Smooth muscle cell (in vitro differentiated cells): ENCODE data around the gene MEIS1. TPM values are rescaled to one million over a fixed set of nuclear protein-coding genes. Genes with fewer than 3 reads are reported as not detected.

ENCODE experiments used
- DNase-seq: peaks from one replicate; lab custom pipeline; 2025; ENCODE audit not compliant: unreplicated experiment; lab: John Stamatoyannopoulos, UW
- H2AFZ ChIP-seq: fragments of 200-600 bp; sonication (generic); 2 replicates; pipeline ENCODE4 v1.6.0; 2016; ENCODE audit warnings: antibody characterized with exemption, low read depth, mild to moderate bottlenecking
- H3F3A ChIP-seq: fragments of 200-600 bp; sonication (generic); 2 replicates; pipeline ENCODE4 v1.6.0; 2017; ENCODE audit warnings: antibody characterized with exemption, low read depth
- H3K27ac ChIP-seq: fragments of 200-600 bp; sonication (generic); 2 replicates; pipeline ENCODE4 v1.5.1; 2016; ENCODE audit warnings: low read depth, mild to moderate bottlenecking
- H3K27me3 ChIP-seq: fragments of 200-600 bp; sonication (generic); 2 replicates; pipeline ENCODE4 v1.6.1; 2016; ENCODE audit warnings: low read depth, mild to moderate bottlenecking
- H3K36me3 ChIP-seq: fragments of 200-600 bp; sonication (generic); 2 replicates; pipeline ENCODE4 v1.5.1; 2016; ENCODE audit warnings: low read depth
- H3K4me1 ChIP-seq: fragments of 200-600 bp; sonication (generic); 2 replicates; pipeline ENCODE4 v1.5.1; 2016; ENCODE audit warnings: low read depth
- H3K4me2 ChIP-seq: fragments of 200-600 bp; sonication (generic); 2 replicates; pipeline ENCODE4 v1.6.0; 2016; ENCODE audit warnings: mild to moderate bottlenecking
- H3K4me3 ChIP-seq: fragments of 200-600 bp; sonication (generic); 2 replicates; pipeline ENCODE4 v1.5.1; 2016; ENCODE audit warnings: mild to moderate bottlenecking
- H3K79me2 ChIP-seq: fragments of 200-600 bp; sonication (generic); 2 replicates; pipeline ENCODE4 v1.6.0; 2016; ENCODE audit warnings: low read depth, mild to moderate bottlenecking
- H3K9ac ChIP-seq: fragments of 200-600 bp; sonication (generic); 2 replicates; pipeline ENCODE4 v1.6.0; 2016; ENCODE audit warnings: low read depth
- H3K9me3 ChIP-seq: fragments of 200-600 bp; sonication (generic); replicated peaks from 2 replicates; pipeline ENCODE4 v1.5.1; 2016; ENCODE audit warnings: low read depth
- H4K20me1 ChIP-seq: fragments of 200-600 bp; sonication (generic); 2 replicates; pipeline ENCODE4 v1.6.0; 2016; ENCODE audit warnings: low read depth
- CTCF ChIP-seq: fragments of 200-600 bp; sonication (generic); IDR thresholded peaks from 2 replicates; pipeline ENCODE4 v1.5.1; 2017; ENCODE audit warnings: borderline replicate concordance, mild to moderate bottlenecking, antibody characterized with exemption; ENCODE audit not compliant: insufficient read depth, poor library complexity, severe bottlenecking
- WGBS: methylation state at CpG from one replicate; pipeline ENCODE4 v1.1.7; 2016; ENCODE audit warnings: low lambda C conversion rate; 5-methylcytosine and 5-hydroxymethylcytosine counted together
- polyA plus RNA-seq: library from polyadenylated mRNA; unstranded; fragments of >200 nt; fragmentation: Nextera tagmentation; extraction: Ambion mirVana; gene quantifications from 2 replicates; pipeline ENCODE4 v1.2.1, GENCODE V29; 2016
- total RNA-seq: library from RNA; depleted of rRNA; stranded (reverse); fragments of >200 nt; gene quantifications from 2 replicates; pipeline ENCODE4 v1.2.3, GENCODE V29; 2014

The MEIS1 gene
- total and polyA plus RNA-seq, 2 experiments from 2014 or later, result 15.6 to 15.8 TPM

GRCh38 chr2:66445076-66445924 lies 10.4 kb downstream of the MEIS1 start:
- Histone ChIP-seq H3K27ac (peak overlapping the region; percentile 79), H3K36me3 (no peaks in the 10 kb centered on the region), H3F3A (no peaks in the 10 kb centered on the region), H3K27me3 (no peaks in the 10 kb centered on the region), H3K4me1 (peaks cover 53% of the 10 kb centered on the region), H2AFZ (peak overlapping the region; percentile 86), H3K79me2 (peaks cover 99% of the 10 kb centered on the region), H3K9me3 (no peaks in the 10 kb centered on the region), H3K4me2 (peak overlapping the region; percentile 96), H4K20me1 (no peaks in the 10 kb centered on the region), H3K9ac (peak overlapping the region; percentile 78), H3K4me3 (peak overlapping the region; percentile 53)
- DNase-seq, result no peak
- TF ChIP-seq CTCF, result peak; percentile 13
- 6% methylated on average over 50 of the region's 52 CpGs for WGBS

GRCh38 chr2:66445925-66446871 lies 11.3 kb downstream of the MEIS1 start:
- Histone ChIP-seq H3F3A (no peaks in the 10 kb centered on the region), H3K27me3 (no peaks in the 10 kb centered on the region), H3K9me3 (no peaks in the 10 kb centered on the region), H2AFZ (peak overlapping the region; percentile 86), H3K27ac (peak overlapping the region; percentile 79), H3K36me3 (no peaks in the 10 kb centered on the region), H3K9ac (peak overlapping the region; percentile 78), H4K20me1 (no peaks in the 10 kb centered on the region), H3K4me1 (peaks cover 44% of the 10 kb centered on the region), H3K4me3 (peak overlapping the region; percentile 53), H3K4me2 (peak overlapping the region; percentile 96), H3K79me2 (peaks cover 99% of the 10 kb centered on the region)
- DNase-seq, result no peak
- 5% methylated on average over 62 of the region's 66 CpGs for WGBS
- peak; percentile 34 for TF ChIP-seq CTCF

- TF ChIP-seq CTCF, result no peak
- Histone ChIP-seq H3K9me3 (no peaks in the 10 kb centered on the region), H3K9ac (peak overlapping the region; percentile 78), H3K4me2 (peak overlapping the region; percentile 96), H3F3A (no peaks in the 10 kb centered on the region), H3K4me1 (peaks cover 36% of the 10 kb centered on the region), H3K79me2 (peaks cover 99% of the 10 kb centered on the region), H3K27ac (peak overlapping the region; percentile 79), H3K36me3 (no peaks in the 10 kb centered on the region), H2AFZ (peak overlapping the region; percentile 86), H4K20me1 (no peaks in the 10 kb centered on the region), H3K4me3 (peak overlapping the region; percentile 53), H3K27me3 (no peaks in the 10 kb centered on the region)
- WGBS, result 57% methylated on average over 8 of the region's 8 CpGs
- no peak for DNase-seq
These were observed 12.0 kb downstream of the MEIS1 start for GRCh38 chr2:66446941-66447340.
